ENCODE measurements around the gene ZCRB1.
"Not testable (repeated sequence)": the region's sequence is repeated elsewhere in the genome, so short reads cannot be mapped to it uniquely, and the experiment has no call there.

ZCRB1 gene

DNA sequence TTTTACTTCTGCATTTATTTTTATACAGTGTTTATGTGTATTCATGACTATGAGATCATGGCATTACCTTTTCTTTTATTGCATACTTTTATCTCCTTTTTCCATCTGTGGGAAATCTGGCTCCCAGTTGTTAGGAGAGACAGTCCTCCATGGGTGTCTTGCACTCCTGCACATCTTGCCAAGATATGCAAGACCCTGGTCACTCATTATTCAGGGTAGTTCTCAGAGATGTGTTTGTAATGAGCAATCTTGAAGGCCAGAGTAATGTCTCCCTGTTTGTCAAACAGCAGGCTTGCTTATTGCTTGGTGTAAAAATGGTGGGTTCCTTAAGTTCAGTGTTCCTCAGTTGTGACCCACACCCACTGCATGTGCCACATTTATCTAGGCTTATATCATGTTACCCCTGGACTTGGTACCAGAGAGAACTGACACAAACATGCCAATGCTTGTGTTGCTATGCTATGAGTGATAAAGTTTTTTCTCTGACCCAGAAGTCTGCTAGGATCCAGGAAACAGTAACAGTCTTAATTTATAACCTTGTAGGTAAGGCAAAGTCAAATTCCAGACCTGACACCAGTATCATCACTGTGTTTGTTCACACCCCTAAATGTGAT is 36.9 kb upstream of the ZCRB1 start:
- no peak overlapping the region for H3K4me3 ChIP-seq (replicated peaks in 1 of 2; ENCODE audit: low read depth in 2 of 2, low read length in 2 of 2)
- no peak for DNase-seq (ENCODE audit: low read depth in 2 of 2)

DNA sequence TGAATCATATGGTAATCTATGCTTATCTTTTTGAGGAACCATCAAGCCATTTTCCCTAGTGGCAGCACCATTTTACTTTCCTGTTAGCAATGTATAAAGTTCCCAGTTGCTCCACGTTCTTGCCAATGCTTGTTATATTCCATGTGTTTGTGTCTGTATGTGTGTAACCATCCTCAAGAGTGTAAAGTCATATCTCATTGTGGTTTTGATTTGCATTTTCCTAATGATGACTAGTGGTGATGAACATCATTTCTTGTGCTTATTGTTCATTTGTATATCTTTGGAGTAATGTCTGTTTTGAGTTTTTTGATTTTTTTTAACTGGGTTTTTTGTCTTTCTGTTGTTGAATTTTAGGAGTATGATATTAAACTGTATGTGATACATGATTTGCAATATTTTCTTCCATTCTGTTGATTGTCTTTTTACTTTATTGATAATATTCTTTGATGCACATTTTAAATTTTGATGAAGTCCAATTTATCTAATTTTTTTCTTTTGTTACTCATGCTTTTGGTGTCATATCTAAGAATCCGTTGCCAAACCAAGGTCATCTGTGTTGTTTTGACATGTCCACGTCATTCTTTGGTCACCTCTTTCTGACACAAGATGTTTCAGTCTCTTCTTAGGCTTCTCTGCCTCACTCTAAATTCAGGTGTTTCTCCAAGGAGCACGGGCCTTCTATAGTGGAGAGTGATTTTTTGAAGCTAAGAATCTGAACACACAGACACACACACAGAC is 36.2 kb upstream of the ZCRB1 start:
- DNase-seq (ENCODE audit: low read depth in 2 of 2), result no peak
- TF ChIP-seq, protein P1, sequence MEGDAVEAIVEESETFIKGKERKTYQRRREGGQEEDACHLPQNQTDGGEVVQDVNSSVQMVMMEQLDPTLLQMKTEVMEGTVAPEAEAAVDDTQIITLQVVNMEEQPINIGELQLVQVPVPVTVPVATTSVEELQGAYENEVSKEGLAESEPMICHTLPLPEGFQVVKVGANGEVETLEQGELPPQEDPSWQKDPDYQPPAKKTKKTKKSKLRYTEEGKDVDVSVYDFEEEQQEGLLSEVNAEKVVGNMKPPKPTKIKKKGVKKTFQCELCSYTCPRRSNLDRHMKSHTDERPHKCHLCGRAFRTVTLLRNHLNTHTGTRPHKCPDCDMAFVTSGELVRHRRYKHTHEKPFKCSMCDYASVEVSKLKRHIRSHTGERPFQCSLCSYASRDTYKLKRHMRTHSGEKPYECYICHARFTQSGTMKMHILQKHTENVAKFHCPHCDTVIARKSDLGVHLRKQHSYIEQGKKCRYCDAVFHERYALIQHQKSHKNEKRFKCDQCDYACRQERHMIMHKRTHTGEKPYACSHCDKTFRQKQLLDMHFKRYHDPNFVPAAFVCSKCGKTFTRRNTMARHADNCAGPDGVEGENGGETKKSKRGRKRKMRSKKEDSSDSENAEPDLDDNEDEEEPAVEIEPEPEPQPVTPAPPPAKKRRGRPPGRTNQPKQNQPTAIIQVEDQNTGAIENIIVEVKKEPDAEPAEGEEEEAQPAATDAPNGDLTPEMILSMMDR (IDR thresholded peaks at IDR 0.05; ENCODE audit: low read depth, low read length), result no peak
- H3K4me3 ChIP-seq (replicated peaks in 1 of 2; ENCODE audit: low read depth in 2 of 2, low read length in 2 of 2), result no peak overlapping the region

More for the DNA sequence above, 36.9 kb upstream of the ZCRB1 start:
- TF ChIP-seq, protein P1 (IDR thresholded peaks at IDR 0.05; ENCODE audit: low read depth, low read length), result no peak

DNA sequence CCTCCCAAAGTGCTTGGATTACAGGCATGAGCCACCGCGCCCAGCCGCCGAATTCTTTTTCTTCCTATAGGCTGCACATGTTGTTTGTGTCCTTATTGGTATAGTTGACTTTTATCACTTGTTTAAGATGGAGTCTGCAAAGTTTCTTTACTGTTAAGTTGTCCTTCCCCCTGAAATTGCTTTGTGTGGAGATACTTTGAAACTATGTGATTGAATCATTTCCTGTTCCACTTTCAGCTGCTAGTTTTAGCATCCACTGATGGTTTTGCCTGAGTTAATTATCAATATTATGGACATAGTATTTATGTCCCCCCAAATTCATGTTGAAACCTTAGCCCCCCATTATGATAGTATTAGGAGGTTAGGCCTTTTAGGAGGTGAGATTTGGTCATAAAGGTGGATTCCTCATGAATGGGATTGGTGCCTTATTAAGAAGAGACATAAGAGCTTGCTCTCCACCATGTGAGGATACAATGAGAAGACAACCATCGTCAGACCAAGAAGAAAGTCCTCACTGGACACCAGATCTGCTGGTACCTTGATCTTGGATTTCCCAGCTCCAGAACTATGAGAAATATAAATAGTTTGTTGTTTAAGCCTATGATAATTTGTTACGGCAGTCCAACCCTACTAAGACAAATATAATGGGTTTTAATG is 35.0 kb upstream of the ZCRB1 start:
- peak in 1 of 2 donors; percentile 22 for DNase-seq (ENCODE audit: low read depth in 2 of 2)
- TF ChIP-seq, protein P1 (IDR thresholded peaks at IDR 0.05; ENCODE audit: low read depth, low read length), result no peak
- H3K4me3 ChIP-seq (replicated peaks in 1 of 2; ENCODE audit: low read depth in 2 of 2, low read length in 2 of 2), result no peak overlapping the region

DNA sequence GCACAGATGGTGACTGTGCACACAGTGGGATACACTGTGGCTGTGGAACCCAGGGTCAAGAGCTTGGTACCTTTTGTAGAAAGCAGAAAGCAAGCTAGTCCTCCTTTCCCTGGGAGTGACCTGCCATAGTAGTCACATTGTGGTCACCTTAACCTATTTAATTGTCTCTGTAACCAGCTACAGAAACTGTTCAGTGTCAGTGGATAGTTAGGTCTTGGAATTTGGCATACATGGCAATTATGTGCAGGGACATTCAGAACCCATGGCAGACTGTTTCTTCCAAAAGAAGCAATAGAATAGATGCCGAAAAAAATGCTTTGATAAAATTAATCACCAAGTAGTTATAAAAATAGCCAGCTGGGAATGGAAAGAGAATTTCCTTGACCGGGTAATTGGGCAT is 30.4 kb upstream of the ZCRB1 start:
- TF ChIP-seq, protein P1 (IDR thresholded peaks at IDR 0.05; ENCODE audit: low read depth, low read length), result no peak

DNA sequence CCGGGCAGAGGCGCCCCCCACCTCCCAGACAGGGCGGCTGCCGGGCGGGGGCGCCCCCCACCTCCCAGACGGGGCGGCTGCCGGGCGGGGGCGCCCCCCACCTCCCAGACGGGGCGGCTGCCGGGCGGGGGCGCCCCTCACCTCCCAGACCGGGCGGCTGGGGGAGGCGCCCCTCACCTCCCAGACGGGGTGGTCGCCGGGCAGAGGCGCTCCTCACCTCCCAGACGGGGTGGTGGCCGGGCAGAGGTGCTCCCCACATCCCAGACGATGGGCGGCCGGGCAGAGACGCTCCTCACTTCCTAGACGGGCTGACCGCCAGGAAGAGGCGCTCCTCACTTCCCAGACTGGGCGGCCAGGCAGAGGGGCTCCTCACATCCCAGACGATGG is 24.1 kb upstream of the ZCRB1 start:
- H3K4me3 ChIP-seq (replicated peaks in 1 of 2; ENCODE audit: low read depth in 2 of 2, low read length in 2 of 2); DNase-seq (ENCODE audit: low read depth in 2 of 2): not testable (repeated sequence)

More for the DNA sequence above, 30.4 kb upstream of the ZCRB1 start:
- DNase-seq (ENCODE audit: low read depth in 2 of 2), result no peak
- H3K4me3 ChIP-seq (replicated peaks in 1 of 2; ENCODE audit: low read depth in 2 of 2, low read length in 2 of 2), result no peak overlapping the region

DNA sequence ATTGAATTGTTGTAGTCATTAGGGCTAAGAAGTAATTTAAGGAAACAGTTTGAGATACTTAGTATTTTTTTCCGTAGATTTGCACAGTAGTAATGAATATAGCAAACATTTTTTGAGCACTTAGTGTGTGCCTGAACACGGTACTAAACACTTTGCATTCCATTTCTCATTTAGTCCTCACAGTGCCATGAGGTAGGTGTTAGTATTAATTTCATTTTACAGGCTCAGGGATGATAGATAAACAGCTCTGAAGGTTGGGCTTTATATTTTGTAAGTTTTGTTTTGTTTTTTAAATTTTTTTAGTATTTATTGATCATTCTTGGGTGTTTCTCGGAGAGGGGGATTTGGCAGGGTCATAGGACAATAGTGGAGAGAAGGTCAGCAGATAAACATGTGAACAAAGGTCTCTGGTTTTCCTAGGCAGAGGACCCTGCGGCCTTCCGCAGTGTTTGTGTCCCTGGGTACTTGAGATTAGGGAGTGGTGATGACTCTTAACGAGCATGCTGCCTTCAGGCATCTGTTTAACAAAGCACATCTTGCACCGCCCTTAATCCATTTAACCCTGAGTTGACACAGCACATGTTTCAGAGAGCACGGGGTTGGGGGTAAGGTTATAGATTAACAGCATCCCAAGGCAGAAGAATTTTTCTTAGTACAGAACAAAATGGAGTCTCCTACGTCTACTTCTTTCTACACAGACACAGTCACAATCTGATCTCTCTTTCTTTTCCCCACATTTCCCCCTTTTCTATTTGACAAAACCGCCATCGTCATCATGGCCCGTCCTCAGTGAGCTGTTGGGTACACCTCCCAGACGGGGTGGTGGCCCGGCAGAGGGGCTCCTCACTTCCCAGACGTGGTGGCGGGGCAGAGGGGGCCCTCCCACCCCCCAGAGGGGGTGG is 23.5 kb upstream of the ZCRB1 start:
- not testable (repeated sequence) for H3K4me3 ChIP-seq (replicated peaks in 1 of 2; ENCODE audit: low read depth in 2 of 2, low read length in 2 of 2); DNase-seq (ENCODE audit: low read depth in 2 of 2)

DNA sequence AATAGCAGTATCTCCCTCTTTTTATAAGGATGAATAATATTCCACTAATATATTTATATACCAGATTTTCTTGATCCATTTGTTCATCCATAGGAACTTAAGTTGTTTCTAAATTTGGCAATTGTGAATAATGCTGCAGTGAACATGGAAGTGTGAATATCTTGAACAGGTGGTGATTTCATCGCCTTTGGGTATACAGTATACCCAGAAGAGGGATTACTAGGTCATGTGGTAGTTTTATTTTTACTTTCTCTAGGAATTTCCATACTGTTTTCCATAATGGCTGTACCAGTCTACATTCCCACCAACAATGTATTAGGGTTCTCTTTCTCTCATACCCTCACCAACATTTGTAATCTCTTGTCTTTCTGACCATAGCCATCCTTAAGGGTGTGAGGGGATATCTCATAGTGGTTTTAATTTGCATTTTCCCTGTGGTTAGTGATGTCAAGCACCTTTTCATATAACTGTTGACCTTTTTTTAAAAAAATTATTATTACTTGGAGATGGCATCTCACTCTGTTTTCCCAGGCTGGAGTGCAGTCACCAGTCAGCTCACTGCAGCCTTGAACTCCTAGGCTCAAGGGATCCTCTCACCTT is 20.6 kb upstream of the ZCRB1 start:
- H3K4me3 ChIP-seq (replicated peaks in 1 of 2; ENCODE audit: low read depth in 2 of 2, low read length in 2 of 2), result no peak overlapping the region
- TF ChIP-seq, protein P1 (IDR thresholded peaks at IDR 0.05; ENCODE audit: low read depth, low read length), result no peak
- DNase-seq (ENCODE audit: low read depth in 2 of 2), result no peak
